ENCODE results near the gene HOXA7. TPM values are rescaled to one million over a fixed set of nuclear protein-coding genes. Genes with fewer than 3 reads are reported as not detected.

HOXA7 gene
- total RNA-seq, 1 donor from 2014 or later: 17.9 TPM

DNA sequence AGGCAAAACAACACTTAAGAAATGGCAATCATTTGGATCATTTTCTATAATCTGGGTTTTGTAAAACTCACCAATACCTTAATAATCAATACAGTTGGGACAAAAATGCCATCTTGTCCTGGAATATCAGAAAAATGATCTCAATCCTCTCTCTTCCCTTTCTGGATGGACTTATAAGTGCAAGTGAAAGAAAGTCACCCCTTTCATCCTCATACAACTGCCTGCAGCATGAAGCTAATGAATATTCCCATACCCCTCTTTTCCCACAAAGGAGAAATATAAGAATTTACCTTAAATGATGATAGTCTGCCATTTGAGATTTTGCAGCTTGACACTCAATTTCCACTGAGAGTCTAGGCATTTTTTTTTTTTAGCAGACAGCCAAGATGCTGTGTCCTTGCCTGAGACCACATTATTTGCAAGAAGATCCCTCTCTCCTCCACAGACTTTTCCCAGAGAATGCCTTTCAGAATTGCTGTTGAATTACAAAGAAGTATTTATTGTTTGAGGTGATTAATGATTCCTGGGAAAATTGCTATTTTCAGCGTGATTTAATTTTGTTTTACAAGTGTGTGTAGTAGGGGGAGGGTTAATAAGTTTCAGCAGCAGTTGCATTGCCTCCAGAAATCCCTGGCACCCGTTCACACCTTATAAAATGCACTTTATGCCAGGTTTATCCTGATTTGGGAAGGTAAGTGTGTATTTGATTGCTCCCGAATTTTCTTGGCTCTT lies 29.7 kb downstream of the HOXA7 start:
- DNase-seq (ENCODE audit: low spot score in 2 of 2, unreplicated experiment in 2 of 2): no peak
- peak overlapping the region; percentile 88 for H3K4me3 Mint-ChIP-seq
- no peaks in the 10 kb centered on the region for H3K27me3 Mint-ChIP-seq (ENCODE audit: low read depth)
- H3K36me3 Mint-ChIP-seq: peaks cover 35% of the 10 kb centered on the region
- peaks cover 86% of the 10 kb centered on the region for H3K4me1 Mint-ChIP-seq
- TF ChIP-seq, protein P1, sequence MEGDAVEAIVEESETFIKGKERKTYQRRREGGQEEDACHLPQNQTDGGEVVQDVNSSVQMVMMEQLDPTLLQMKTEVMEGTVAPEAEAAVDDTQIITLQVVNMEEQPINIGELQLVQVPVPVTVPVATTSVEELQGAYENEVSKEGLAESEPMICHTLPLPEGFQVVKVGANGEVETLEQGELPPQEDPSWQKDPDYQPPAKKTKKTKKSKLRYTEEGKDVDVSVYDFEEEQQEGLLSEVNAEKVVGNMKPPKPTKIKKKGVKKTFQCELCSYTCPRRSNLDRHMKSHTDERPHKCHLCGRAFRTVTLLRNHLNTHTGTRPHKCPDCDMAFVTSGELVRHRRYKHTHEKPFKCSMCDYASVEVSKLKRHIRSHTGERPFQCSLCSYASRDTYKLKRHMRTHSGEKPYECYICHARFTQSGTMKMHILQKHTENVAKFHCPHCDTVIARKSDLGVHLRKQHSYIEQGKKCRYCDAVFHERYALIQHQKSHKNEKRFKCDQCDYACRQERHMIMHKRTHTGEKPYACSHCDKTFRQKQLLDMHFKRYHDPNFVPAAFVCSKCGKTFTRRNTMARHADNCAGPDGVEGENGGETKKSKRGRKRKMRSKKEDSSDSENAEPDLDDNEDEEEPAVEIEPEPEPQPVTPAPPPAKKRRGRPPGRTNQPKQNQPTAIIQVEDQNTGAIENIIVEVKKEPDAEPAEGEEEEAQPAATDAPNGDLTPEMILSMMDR (IDR thresholded peaks at IDR 0.05; ENCODE audit: unreplicated experiment): no peak
- H3K9me3 Mint-ChIP-seq: no peaks in the 10 kb centered on the region
- peak overlapping the region; percentile 100 for H3K27ac Mint-ChIP-seq

GRCh38 chr7:27125986-27126394 lies 30.5 kb downstream of the HOXA7 start:
- peaks cover 86% of the 10 kb centered on the region for H3K4me1 Mint-ChIP-seq
- TF ChIP-seq, protein P1 (IDR thresholded peaks at IDR 0.05; ENCODE audit: unreplicated experiment): no peak
- peaks cover 36% of the 10 kb centered on the region for H3K36me3 Mint-ChIP-seq
- no peaks in the 10 kb centered on the region for H3K9me3 Mint-ChIP-seq
- peak overlapping the region; percentile 100 for H3K27ac Mint-ChIP-seq
- H3K27me3 Mint-ChIP-seq (ENCODE audit: low read depth): no peaks in the 10 kb centered on the region
- no peak for DNase-seq (ENCODE audit: low spot score in 2 of 2, unreplicated experiment in 2 of 2)
- H3K4me3 Mint-ChIP-seq: peak overlapping the region; percentile 88

GRCh38 chr7:27124902-27125689 lies 31.4 kb downstream of the HOXA7 start:
- Mint-ChIP-seq H3K4me3 (peak overlapping the region; percentile 88), H3K4me1 (peaks cover 95% of the 10 kb centered on the region), H3K36me3 (peaks cover 36% of the 10 kb centered on the region), H3K9me3 (no peaks in the 10 kb centered on the region), H3K27ac (peak overlapping the region; percentile 100), H3K27me3 (ENCODE audit: low read depth) (no peaks in the 10 kb centered on the region)
- no peak for DNase-seq (ENCODE audit: low spot score in 2 of 2, unreplicated experiment in 2 of 2)
- TF ChIP-seq, protein P1 (IDR thresholded peaks at IDR 0.05; ENCODE audit: unreplicated experiment): no peak

GRCh38 chr7:27124096-27124901 lies 32.2 kb downstream of the HOXA7 start:
- H3K9me3 Mint-ChIP-seq: no peaks in the 10 kb centered on the region
- peak overlapping the region; percentile 88 for H3K4me3 Mint-ChIP-seq
- H3K36me3 Mint-ChIP-seq: peaks cover 36% of the 10 kb centered on the region
- H3K4me1 Mint-ChIP-seq: peaks cover 100% of the 10 kb centered on the region
- no peaks in the 10 kb centered on the region for H3K27me3 Mint-ChIP-seq (ENCODE audit: low read depth)
- DNase-seq (ENCODE audit: low spot score in 2 of 2, unreplicated experiment in 2 of 2): peak in 1 of 2 experiments; percentile 83
- TF ChIP-seq, protein P1 (IDR thresholded peaks at IDR 0.05; ENCODE audit: unreplicated experiment): no peak
- H3K27ac Mint-ChIP-seq: peak overlapping the region; percentile 100

GRCh38 chr7:27123477-27124053 lies 32.9 kb downstream of the HOXA7 start:
- Mint-ChIP-seq H3K27ac (peak overlapping the region; percentile 100), H3K36me3 (peaks cover 34% of the 10 kb centered on the region), H3K9me3 (no peaks in the 10 kb centered on the region), H3K27me3 (ENCODE audit: low read depth) (no peaks in the 10 kb centered on the region), H3K4me3 (peak overlapping the region; percentile 88), H3K4me1 (peaks cover 100% of the 10 kb centered on the region)
- DNase-seq (ENCODE audit: low spot score in 2 of 2, unreplicated experiment in 2 of 2): no peak
- TF ChIP-seq, protein P1 (IDR thresholded peaks at IDR 0.05; ENCODE audit: unreplicated experiment): no peak
